Loucy (cell line): Measurements from ENCODE around the gene MACROD2.

Experiments used
- H2AFZ ChIP-seq: fragments of 200-600 bp; sonication (generic); 2 replicates; pipeline ENCODE4 v1.6.0; 2016; ENCODE audit warnings: antibody characterized with exemption, mild to moderate bottlenecking, low read length, moderate library complexity
- H3F3A ChIP-seq: fragments of 200-600 bp; 2 replicates; pipeline ENCODE4 v1.6.0; 2016; ENCODE audit warnings: antibody characterized with exemption, low read depth, mild to moderate bottlenecking
- H3K27me3 ChIP-seq: fragments of 200-600 bp; sonication (generic); 2 replicates; pipeline ENCODE4 v1.6.1; 2014; ENCODE audit warnings: low read length, mild to moderate bottlenecking; ENCODE audit not compliant: insufficient read depth, poor library complexity, severe bottlenecking
- H3K36me3 ChIP-seq: fragments of 200-600 bp; sonication (generic); 2 replicates; pipeline ENCODE4 v1.6.1; 2016; ENCODE audit warnings: low read length; ENCODE audit not compliant: insufficient read depth
- H3K4me1 ChIP-seq: fragments of 200-600 bp; sonication (generic); 2 replicates; pipeline ENCODE4 v1.5.1; 2014; ENCODE audit warnings: low read length, mild to moderate bottlenecking; ENCODE audit not compliant: insufficient read depth, poor library complexity, severe bottlenecking
- H3K4me2 ChIP-seq: fragments of 200-600 bp; sonication (generic); 2 replicates; pipeline ENCODE4 v1.6.0; 2014; ENCODE audit warnings: antibody characterized with exemption, low read length, low read depth, mild to moderate bottlenecking; ENCODE audit not compliant: poor library complexity, severe bottlenecking
- H3K4me3 ChIP-seq: fragments of 200-600 bp; sonication (generic); 2 replicates; pipeline ENCODE4 v1.5.1; 2014; ENCODE audit warnings: low read length, mild to moderate bottlenecking, mixed read lengths; ENCODE audit not compliant: poor library complexity, severe bottlenecking
- H3K79me2 ChIP-seq: fragments of 200-600 bp; sonication (generic); 2 replicates; pipeline ENCODE4 v1.6.1; 2014; ENCODE audit warnings: low read length; ENCODE audit not compliant: insufficient read depth
- H3K9ac ChIP-seq: fragments of 200-600 bp; sonication (generic); 2 replicates; pipeline ENCODE4 v1.6.0; 2014; ENCODE audit warnings: mild to moderate bottlenecking, low read depth, low read length, moderate library complexity; ENCODE audit not compliant: poor library complexity, severe bottlenecking
- H3K9me2 ChIP-seq: fragments of 200-600 bp; sonication (generic); replicated peaks from 2 replicates; pipeline ENCODE4 v1.6.1; 2016; ENCODE audit warnings: low read depth, low read length, mixed read lengths
- H3K9me3 ChIP-seq: fragments of 200-600 bp; sonication (generic); 2 replicates; pipeline ENCODE4 v1.6.1; 2014; ENCODE audit warnings: mild to moderate bottlenecking, antibody characterized with exemption, low read length, low read depth; ENCODE audit not compliant: insufficient read depth
- H4K20me1 ChIP-seq: fragments of 200-600 bp; sonication (generic); 2 replicates; pipeline ENCODE4 v1.6.0; 2014; ENCODE audit warnings: antibody characterized with exemption, low read length, mild to moderate bottlenecking; ENCODE audit not compliant: insufficient read depth, poor library complexity, severe bottlenecking
- EZH2phosphoT487 ChIP-seq: fragments of 200-600 bp; IDR thresholded peaks from 2 replicates; pipeline ENCODE4 v1.6.1; 2018; ENCODE audit warnings: antibody characterized with exemption, mild to moderate bottlenecking, moderate library complexity, borderline replicate concordance
- TF ChIP-seq, protein P1 (sequence below): fragments of 200-600 bp; sonication (generic); conservative IDR thresholded peaks from 2 replicates; pipeline ENCODE4 v1.5.1; 2014; ENCODE audit warnings: mild to moderate bottlenecking, antibody characterized with exemption, low read length

MACROD2 gene

DNA sequence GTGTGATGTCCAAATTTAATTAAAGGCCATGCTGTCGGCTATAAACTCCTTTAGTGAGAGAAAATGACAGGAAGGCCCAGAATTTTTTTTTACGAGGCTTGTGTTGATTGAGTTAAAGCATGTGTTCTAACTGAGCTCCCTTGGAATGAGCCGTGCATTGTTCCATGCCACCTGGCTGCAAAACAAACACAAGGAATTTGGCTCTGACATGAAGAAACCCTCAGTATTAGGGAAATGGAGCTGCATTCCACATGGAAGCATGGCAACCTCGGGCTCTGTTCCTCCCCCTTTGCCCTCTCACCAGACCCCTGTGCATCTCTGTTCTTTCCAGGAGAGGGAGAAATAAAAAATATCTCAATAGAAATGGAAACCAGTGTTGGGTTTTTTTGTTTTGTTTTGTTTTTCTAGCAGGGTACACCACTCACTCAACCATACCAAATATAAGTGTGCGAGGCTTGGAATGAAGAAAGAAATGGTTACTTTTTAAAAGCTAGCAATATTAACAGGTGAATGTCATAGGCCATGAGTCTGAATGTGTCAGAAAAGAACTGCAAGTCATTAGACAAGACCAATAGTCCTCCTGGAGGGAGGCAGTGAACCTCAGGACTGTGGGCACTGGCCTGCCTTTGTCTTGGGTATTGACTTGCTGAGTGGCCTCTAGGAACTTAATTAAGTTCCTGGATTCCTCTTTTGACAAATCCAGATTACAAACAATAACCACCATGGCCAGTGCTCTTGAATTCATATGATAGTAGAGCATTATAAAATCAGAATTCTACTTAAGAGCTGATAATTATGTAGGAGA lies 1642.8 kb downstream of the MACROD2 start:
- H3K9me3 ChIP-seq = peaks cover 4% of the 10 kb centered on the region; the same call in 1 of the 2 replicates
- H3K4me1 ChIP-seq = no peaks in the 10 kb centered on the region
- no peaks in the 10 kb centered on the region for H4K20me1 ChIP-seq
- no peaks in the 10 kb centered on the region for H3K36me3 ChIP-seq
- no peaks in the 10 kb centered on the region for H3K9me2 ChIP-seq
- no peak overlapping the region for H3K9ac ChIP-seq
- no peaks in the 10 kb centered on the region for H3K79me2 ChIP-seq
- H2AFZ ChIP-seq = no peak overlapping the region
- H3K27me3 ChIP-seq = no peaks in the 10 kb centered on the region
- H3K4me2 ChIP-seq = no peak overlapping the region
- TF ChIP-seq, protein P1, sequence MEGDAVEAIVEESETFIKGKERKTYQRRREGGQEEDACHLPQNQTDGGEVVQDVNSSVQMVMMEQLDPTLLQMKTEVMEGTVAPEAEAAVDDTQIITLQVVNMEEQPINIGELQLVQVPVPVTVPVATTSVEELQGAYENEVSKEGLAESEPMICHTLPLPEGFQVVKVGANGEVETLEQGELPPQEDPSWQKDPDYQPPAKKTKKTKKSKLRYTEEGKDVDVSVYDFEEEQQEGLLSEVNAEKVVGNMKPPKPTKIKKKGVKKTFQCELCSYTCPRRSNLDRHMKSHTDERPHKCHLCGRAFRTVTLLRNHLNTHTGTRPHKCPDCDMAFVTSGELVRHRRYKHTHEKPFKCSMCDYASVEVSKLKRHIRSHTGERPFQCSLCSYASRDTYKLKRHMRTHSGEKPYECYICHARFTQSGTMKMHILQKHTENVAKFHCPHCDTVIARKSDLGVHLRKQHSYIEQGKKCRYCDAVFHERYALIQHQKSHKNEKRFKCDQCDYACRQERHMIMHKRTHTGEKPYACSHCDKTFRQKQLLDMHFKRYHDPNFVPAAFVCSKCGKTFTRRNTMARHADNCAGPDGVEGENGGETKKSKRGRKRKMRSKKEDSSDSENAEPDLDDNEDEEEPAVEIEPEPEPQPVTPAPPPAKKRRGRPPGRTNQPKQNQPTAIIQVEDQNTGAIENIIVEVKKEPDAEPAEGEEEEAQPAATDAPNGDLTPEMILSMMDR = no peak
- no peak for TF ChIP-seq EZH2phosphoT487
- H3F3A ChIP-seq = no peaks in the 10 kb centered on the region
- no peak overlapping the region for H3K4me3 ChIP-seq

DNA sequence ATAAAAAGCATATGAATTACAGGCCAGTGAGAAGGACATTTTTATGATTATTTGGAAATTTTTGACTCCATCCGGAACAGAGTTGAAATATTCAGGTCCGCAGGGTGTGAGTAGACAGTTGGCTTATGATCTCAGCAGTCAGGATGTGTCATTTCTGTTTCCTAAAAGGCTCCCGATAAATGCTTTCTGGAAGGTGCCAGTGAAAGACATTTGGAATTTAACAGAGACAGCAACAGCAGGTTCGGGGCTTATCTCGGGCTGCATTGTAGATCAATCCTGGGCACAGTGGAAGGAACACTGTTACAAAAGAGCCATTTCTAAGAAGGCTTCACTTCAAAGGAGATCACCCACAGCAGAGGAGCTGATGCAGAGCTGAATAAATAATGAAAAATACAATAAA lies 1643.5 kb downstream of the MACROD2 start:
- Histone ChIP-seq H2AFZ (no peak overlapping the region), H3K9ac (no peak overlapping the region), H3K4me3 (no peak overlapping the region), H3K4me2 (no peak overlapping the region), H3K79me2 (no peaks in the 10 kb centered on the region), H3F3A (no peaks in the 10 kb centered on the region), H3K4me1 (no peaks in the 10 kb centered on the region), H3K9me2 (no peaks in the 10 kb centered on the region), H4K20me1 (no peaks in the 10 kb centered on the region), H3K27me3 (no peaks in the 10 kb centered on the region), H3K36me3 (no peaks in the 10 kb centered on the region), H3K9me3 (peaks cover 4% of the 10 kb centered on the region; the same call in 1 of the 2 replicates)
- TF ChIP-seq, protein P1 = no peak
- TF ChIP-seq EZH2phosphoT487 = no peak

DNA sequence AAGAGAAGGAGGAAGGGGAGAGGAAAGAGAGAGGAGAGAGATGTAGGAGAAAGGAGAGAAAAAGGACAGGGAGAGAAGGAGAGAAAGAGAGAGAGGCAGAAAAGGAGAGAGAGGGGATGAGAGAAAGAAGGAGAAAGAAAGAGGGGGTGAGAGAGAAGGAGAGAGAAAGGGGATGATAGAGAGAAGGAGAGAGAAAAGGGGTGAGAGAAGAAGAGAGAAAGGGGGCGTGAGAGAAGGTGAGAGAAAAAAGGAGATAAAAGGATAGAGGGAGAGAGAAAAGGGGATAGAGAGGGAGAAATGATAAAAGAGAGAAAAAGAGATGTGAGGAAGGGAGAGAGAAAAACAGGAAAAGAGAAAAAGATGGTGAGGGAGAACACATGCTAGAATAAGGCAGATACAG lies 1644.5 kb downstream of the MACROD2 start:
- Histone ChIP-seq H3K9me3 (peaks cover 4% of the 10 kb centered on the region; the same call in 1 of the 2 replicates), H3F3A (no peaks in the 10 kb centered on the region), H3K9ac (no peak overlapping the region), H3K36me3 (no peaks in the 10 kb centered on the region), H3K27me3 (no peaks in the 10 kb centered on the region), H3K4me1 (no peaks in the 10 kb centered on the region), H3K79me2 (no peaks in the 10 kb centered on the region), H3K9me2 (no peaks in the 10 kb centered on the region), H4K20me1 (no peaks in the 10 kb centered on the region), H3K4me2 (no peak overlapping the region), H2AFZ (no peak overlapping the region), H3K4me3 (no peak overlapping the region)
- no peak for TF ChIP-seq EZH2phosphoT487
- TF ChIP-seq, protein P1 = no peak
